Osteoblast (primary cell): ENCODE results near the gene ERI2. TPM values are rescaled to one million over a fixed set of nuclear protein-coding genes. Genes with fewer than 3 reads are reported as not detected.
A peak's percentile ranks its signal among the peaks of the same experiment; 100 is the strongest.

Experiments
- DNase-seq: peaks from one replicate; pipeline ENCODE4 v3.0.0; 2011; ENCODE audit warnings: low spot score, mixed read lengths; ENCODE audit not compliant: insufficient read length; ENCODE audit errors: missing footprints
- H2AFZ ChIP-seq: 2 replicates; pipeline ENCODE4 v1.6.0; 2011; ENCODE audit warnings: mild to moderate bottlenecking, low read length
- H3K27ac ChIP-seq: 2 replicates; pipeline ENCODE4 v1.5.1; 2011; ENCODE audit warnings: mild to moderate bottlenecking, low read depth, low read length, moderate library complexity
- H3K27me3 ChIP-seq: 2 replicates; pipeline ENCODE4 v1.6.0; 2012; ENCODE audit warnings: mild to moderate bottlenecking, control low read depth, inconsistent platforms, low read length, moderate library complexity; ENCODE audit not compliant: insufficient read depth
- H3K36me3 ChIP-seq: 2 replicates; pipeline ENCODE4 v1.5.1; 2011; ENCODE audit warnings: mild to moderate bottlenecking, low read length, control low read depth, moderate library complexity; ENCODE audit not compliant: insufficient read depth
- H3K4me1 ChIP-seq: 2 replicates; pipeline ENCODE4 v1.5.1; 2011; ENCODE audit warnings: mild to moderate bottlenecking, low read length, control low read depth, moderate library complexity; ENCODE audit not compliant: insufficient read depth
- H3K4me2 ChIP-seq: 2 replicates; pipeline ENCODE4 v1.6.0; 2011; ENCODE audit warnings: mild to moderate bottlenecking, low read length; ENCODE audit not compliant: insufficient read depth
- H3K4me3 ChIP-seq: fragments of 200-600 bp; sonication (generic); 3 replicates; pipeline ENCODE4 v1.5.1; 2012; ENCODE audit warnings: mild to moderate bottlenecking, low read length, inconsistent platforms; ENCODE audit not compliant: insufficient read depth
- H3K79me2 ChIP-seq: 2 replicates; pipeline ENCODE4 v1.6.0; 2012; ENCODE audit warnings: mild to moderate bottlenecking, low read length, control low read depth, inconsistent platforms; ENCODE audit not compliant: insufficient read depth
- H3K9me3 ChIP-seq: 2 replicates; pipeline ENCODE4 v1.5.1; 2011; ENCODE audit warnings: low read depth, low read length, control low read depth
- H4K20me1 ChIP-seq: 2 replicates; pipeline ENCODE4 v1.6.0; 2012; ENCODE audit warnings: mild to moderate bottlenecking, low read length, control low read depth; ENCODE audit not compliant: insufficient read depth
- total RNA-seq: library from RNA; depleted of rRNA; stranded (reverse); fragments of >200 nt; gene quantifications from 2 replicates; pipeline ENCODE4 v1.2.3, GENCODE V29; 2012
- TF ChIP-seq, protein P1 (sequence below): IDR thresholded peaks from 2 replicates; pipeline ENCODE4 v1.5.1; 2011; ENCODE audit warnings: mild to moderate bottlenecking, low read depth, low read length, moderate library complexity; ENCODE audit errors: extremely low read depth

ERI2 gene
- total RNA-seq, 1 donor, result 21.0 TPM

DNA sequence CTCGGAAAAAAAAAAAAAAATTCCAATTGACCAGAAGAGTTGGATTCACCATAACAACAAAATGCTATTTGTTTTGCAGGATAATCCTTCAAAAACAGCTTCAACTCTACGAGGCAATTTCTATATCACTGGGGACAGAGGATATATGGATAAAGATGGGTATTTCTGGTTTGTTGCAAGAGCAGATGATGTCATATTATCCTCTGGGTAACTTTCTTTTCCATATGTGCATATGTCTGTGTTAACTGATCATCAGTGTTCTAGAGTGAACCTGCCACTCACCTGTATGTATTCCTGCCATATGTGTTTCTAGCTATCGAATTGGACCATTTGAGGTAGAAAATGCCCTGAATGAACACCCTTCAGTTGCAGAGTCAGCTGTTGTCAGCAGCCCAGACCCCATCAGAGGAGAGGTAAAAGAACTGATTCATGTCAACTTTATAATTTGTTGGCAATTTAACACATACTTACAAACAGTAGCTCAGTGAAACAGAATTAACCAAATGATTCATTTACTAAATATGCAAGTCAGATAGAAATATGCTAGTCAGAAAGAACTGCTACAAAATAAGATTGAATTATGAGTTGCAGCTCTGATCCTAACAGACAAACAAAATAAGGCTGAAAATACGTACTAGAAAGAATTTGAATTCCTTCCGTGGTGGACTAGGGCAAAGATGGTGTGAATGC, 14.2 kb downstream of the ERI2 start:
- no peaks in the 10 kb centered on the region for H3K27me3 ChIP-seq
- peaks cover 10% of the 10 kb centered on the region for H3K4me1 ChIP-seq
- peak overlapping the region; percentile 19 for H3K4me2 ChIP-seq
- TF ChIP-seq, protein P1, sequence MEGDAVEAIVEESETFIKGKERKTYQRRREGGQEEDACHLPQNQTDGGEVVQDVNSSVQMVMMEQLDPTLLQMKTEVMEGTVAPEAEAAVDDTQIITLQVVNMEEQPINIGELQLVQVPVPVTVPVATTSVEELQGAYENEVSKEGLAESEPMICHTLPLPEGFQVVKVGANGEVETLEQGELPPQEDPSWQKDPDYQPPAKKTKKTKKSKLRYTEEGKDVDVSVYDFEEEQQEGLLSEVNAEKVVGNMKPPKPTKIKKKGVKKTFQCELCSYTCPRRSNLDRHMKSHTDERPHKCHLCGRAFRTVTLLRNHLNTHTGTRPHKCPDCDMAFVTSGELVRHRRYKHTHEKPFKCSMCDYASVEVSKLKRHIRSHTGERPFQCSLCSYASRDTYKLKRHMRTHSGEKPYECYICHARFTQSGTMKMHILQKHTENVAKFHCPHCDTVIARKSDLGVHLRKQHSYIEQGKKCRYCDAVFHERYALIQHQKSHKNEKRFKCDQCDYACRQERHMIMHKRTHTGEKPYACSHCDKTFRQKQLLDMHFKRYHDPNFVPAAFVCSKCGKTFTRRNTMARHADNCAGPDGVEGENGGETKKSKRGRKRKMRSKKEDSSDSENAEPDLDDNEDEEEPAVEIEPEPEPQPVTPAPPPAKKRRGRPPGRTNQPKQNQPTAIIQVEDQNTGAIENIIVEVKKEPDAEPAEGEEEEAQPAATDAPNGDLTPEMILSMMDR, result no peak
- H3K36me3 ChIP-seq, result no peaks in the 10 kb centered on the region
- peak overlapping the region; percentile 75 for H2AFZ ChIP-seq
- no peaks in the 10 kb centered on the region for H3K9me3 ChIP-seq
- DNase-seq, result no peak
- H4K20me1 ChIP-seq, result no peaks in the 10 kb centered on the region
- no peak overlapping the region for H3K4me3 ChIP-seq
- H3K27ac ChIP-seq, result no peak overlapping the region
- H3K79me2 ChIP-seq, result no peaks in the 10 kb centered on the region

DNA sequence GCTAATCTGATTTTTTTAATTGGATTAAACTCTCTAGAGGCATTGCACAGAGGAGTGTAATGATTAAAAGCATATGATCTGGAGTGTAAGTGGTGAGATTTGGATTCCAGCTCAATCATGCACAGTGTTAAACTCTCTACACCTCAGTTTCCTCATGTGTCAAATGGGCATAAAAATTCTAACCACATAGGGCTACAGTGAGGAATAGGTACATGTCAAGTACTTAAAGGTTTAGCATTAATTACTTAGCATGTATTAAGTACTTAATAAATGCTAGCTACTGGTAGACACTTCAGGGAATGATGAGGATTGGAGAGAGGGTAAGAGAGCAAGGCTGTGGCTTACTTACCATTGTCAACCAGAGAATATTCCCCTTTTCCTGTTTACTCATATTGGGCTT, 17.1 kb downstream of the ERI2 start:
- TF ChIP-seq, protein P1, result no peak

DNA sequence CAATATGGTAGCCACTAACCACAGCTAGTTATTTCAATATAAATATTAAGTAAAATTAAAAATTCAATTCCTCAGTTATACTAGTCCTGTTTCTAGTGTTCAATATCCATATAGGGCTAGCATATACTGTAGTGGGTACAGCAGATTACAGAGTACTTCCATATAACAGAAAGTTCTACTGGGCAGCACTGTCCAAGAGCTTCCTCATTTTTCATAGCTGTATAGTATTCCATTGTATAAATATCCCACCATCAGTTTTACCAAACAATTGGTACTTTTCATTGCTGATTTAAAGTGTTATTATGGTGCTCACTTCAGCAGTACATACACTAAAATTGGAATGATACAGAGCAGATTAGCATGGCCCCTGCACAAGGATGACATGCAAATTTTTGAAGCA, 22.1 kb downstream of the ERI2 start:
- no peak overlapping the region for H3K4me2 ChIP-seq
- no peak overlapping the region for H2AFZ ChIP-seq
- H3K27me3 ChIP-seq, result no peaks in the 10 kb centered on the region
- no peaks in the 10 kb centered on the region for H4K20me1 ChIP-seq
- no peaks in the 10 kb centered on the region for H3K36me3 ChIP-seq
- H3K4me1 ChIP-seq, result no peaks in the 10 kb centered on the region
- H3K27ac ChIP-seq, result no peak overlapping the region
- H3K79me2 ChIP-seq, result no peaks in the 10 kb centered on the region
- peak; percentile 22 for DNase-seq
- TF ChIP-seq, protein P1, result no peak
- H3K4me3 ChIP-seq, result no peak overlapping the region
- H3K9me3 ChIP-seq, result no peaks in the 10 kb centered on the region

More for the DNA sequence above, 17.1 kb downstream of the ERI2 start:
- no peaks in the 10 kb centered on the region for H3K27me3 ChIP-seq
- no peaks in the 10 kb centered on the region for H3K79me2 ChIP-seq
- no peaks in the 10 kb centered on the region for H4K20me1 ChIP-seq
- H3K4me2 ChIP-seq, result no peak overlapping the region
- H3K4me1 ChIP-seq, result peaks cover 10% of the 10 kb centered on the region
- H3K36me3 ChIP-seq, result no peaks in the 10 kb centered on the region
- DNase-seq, result no peak
- no peak overlapping the region for H3K4me3 ChIP-seq
- no peak overlapping the region for H3K27ac ChIP-seq
- no peaks in the 10 kb centered on the region for H3K9me3 ChIP-seq
- H2AFZ ChIP-seq, result no peak overlapping the region

DNA sequence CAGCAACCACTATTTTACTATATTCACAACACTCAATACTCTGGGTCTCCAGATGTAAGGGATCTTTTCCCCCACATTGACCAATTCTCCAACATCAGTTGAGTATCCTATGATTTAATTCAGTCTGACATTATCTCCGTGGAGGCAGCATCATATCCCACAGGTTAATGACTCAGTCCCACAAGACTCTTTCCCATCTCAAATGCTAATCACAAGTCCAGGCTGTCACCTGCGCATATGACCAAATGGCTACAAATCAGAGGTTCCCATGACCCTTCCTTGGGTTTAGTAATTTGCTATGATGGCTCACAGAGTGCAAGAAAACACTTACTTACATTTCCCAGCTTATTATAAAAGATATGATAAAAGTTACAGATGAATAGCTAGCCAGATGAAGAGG, 23.8 kb downstream of the ERI2 start:
- Histone ChIP-seq H3K9me3 (no peaks in the 10 kb centered on the region), H3K79me2 (no peaks in the 10 kb centered on the region), H3K36me3 (no peaks in the 10 kb centered on the region), H2AFZ (no peak overlapping the region), H3K4me2 (no peak overlapping the region), H3K4me1 (no peaks in the 10 kb centered on the region), H3K27me3 (no peaks in the 10 kb centered on the region), H3K27ac (no peak overlapping the region), H3K4me3 (no peak overlapping the region), H4K20me1 (no peaks in the 10 kb centered on the region)
- TF ChIP-seq, protein P1, result no peak
- DNase-seq, result no peak
